K562 treated with DMSO at 1 percent for 24 hours (cell line): Measurements from ENCODE around the gene AFF4. TPM values are rescaled to one million over a fixed set of nuclear protein-coding genes. Genes with fewer than 3 reads are reported as not detected.

Experiments
- total RNA-seq: library from RNA; unstranded; fragments of 300-600 nt; gene quantifications from 2 replicates; pipeline ENCODE4 v1.2.3, GENCODE V29; 2022; ENCODE audit warnings: low read depth; ENCODE audit not compliant: insufficient read depth

The AFF4 gene, protein sequence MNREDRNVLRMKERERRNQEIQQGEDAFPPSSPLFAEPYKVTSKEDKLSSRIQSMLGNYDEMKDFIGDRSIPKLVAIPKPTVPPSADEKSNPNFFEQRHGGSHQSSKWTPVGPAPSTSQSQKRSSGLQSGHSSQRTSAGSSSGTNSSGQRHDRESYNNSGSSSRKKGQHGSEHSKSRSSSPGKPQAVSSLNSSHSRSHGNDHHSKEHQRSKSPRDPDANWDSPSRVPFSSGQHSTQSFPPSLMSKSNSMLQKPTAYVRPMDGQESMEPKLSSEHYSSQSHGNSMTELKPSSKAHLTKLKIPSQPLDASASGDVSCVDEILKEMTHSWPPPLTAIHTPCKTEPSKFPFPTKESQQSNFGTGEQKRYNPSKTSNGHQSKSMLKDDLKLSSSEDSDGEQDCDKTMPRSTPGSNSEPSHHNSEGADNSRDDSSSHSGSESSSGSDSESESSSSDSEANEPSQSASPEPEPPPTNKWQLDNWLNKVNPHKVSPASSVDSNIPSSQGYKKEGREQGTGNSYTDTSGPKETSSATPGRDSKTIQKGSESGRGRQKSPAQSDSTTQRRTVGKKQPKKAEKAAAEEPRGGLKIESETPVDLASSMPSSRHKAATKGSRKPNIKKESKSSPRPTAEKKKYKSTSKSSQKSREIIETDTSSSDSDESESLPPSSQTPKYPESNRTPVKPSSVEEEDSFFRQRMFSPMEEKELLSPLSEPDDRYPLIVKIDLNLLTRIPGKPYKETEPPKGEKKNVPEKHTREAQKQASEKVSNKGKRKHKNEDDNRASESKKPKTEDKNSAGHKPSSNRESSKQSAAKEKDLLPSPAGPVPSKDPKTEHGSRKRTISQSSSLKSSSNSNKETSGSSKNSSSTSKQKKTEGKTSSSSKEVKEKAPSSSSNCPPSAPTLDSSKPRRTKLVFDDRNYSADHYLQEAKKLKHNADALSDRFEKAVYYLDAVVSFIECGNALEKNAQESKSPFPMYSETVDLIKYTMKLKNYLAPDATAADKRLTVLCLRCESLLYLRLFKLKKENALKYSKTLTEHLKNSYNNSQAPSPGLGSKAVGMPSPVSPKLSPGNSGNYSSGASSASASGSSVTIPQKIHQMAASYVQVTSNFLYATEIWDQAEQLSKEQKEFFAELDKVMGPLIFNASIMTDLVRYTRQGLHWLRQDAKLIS
- 12.3 and 16.6 TPM in 2 replicates for total RNA-seq

DNA sequence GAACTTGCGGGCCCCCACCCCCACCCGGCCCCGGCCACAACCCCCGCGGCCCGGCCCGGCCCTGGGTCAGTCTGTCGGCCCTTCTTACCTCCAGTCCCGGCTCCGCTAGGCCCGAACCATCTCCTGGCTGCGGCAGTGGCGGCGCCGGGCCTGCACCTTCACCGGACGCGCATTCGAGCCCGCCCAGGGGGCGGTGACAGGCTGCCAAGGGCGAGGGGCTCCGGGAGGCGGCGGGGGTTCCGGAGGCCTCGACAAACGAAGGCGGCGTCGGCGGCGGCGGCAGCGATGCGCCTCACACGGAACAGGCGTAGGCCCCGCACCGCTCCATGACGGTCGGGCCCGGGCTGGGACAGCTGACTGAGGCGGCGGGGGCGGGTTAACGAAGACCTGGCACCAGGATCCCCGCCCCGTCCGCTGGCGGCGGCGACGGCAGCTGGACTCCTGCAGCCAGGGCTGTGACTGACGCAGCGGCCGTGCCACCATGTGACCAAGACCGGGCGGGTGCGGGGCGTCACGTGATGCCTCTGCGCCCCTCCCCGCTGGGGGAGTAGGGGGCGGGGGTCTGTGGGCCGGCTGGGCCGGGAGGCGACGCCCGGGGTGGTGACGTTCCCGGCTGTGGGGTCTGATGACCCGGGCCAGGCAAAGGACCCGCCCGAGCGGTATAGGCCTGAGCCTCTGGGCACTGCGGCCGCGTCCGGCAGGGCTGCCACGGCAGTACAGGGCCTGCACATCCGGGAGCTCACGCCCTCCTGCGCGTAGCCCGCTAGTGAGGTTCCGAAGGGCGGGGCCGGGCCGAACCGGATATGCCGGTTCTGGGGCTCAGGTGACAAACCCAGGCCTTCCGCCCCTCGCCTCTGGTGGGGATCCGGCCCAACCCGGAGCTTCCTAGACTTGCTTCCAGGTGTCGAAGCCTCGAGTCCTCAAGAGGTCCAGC lies at the start of gene AFF4:
Gene AFF4 (minus strand): TSS at position 464 of the 934 bp plus-strand sequence. CDS start 26,445 bp downstream, outside the sequence.

DNA sequence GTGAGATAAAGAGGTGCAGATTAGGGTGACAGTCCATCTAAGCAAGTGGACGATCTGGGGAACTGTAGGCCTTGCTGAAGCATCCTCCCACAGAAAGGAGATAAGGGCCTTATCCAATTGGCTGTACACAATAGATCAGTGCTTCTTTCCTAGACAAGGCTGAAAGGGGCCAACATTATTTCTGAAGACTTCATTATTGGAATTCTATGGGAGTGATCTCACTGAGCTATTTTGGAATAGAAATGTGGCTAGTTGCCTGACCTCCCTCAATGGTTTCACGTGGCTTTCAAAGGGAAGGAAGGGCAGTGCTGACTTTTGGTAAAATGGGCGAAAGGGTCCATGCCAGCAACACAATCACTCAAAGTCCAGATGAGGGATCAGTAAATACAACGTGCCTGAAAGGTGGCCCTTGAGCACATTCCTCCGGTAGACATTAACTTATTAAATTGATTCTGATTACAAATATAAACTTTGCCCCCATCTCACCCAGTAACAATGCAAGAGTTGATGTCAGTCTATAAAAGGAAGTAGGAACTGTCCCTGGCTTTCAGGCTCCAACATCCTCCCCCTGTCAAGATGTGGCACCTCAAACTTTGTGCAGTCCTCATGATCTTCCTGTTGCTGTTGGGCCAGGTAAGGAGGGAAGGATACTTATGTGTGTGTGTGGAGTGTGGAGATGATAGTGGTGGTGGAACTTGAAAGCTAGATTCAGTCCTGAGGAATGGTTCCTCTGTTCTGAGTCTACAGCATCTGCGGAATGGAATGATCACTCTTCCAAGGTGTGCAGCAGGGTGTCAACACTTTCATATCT lies 90.1 kb downstream of the AFF4 start, which contains the start of gene LEAP2:
Gene LEAP2 (plus strand): TSS at position 550 of the 811 bp plus-strand sequence. CDS start 27 bp downstream, at position 577.

DNA sequence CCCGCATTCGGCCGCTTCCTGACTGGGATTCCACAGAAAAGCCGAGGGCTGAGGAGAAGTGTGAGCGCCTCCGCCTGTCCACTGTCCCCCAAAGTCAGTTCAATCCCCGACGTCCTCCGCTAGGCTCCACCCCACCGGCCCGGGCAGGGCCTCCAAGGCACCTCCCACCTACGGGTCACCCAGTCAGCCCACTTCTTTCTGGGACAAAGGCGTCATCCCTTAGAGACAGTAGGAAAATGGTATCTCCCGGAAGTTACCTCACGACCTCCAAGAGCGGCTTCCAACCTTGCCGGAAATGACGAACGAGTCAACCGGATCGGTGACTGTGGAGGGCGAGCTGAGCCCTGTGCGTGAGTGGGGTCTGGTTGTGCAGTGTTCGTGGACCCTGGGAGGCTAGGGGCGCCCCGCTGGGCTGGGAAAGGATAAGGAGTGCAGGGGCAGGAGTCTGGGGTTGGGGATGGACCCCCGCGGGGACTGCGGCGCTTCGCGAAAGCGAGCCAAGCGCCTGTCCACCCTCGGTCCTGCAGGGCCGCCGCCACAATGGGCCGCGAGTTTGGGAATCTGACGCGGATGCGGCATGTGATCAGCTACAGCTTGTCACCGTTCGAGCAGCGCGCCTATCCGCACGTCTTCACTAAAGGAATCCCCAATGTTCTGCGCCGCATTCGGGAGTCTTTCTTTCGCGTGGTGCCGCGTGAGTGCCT lies 96.9 kb downstream of the AFF4 start, which contains the start of the genes GDF9 and UQCRQ:
Gene GDF9 (minus strand): TSS at position 128 of the 704 bp plus-strand sequence. CDS start 1,936 bp downstream, outside the sequence.
Gene UQCRQ (plus strand): TSS at position 301 of the 704 bp plus-strand sequence. CDS start 240 bp downstream, at position 541.

DNA sequence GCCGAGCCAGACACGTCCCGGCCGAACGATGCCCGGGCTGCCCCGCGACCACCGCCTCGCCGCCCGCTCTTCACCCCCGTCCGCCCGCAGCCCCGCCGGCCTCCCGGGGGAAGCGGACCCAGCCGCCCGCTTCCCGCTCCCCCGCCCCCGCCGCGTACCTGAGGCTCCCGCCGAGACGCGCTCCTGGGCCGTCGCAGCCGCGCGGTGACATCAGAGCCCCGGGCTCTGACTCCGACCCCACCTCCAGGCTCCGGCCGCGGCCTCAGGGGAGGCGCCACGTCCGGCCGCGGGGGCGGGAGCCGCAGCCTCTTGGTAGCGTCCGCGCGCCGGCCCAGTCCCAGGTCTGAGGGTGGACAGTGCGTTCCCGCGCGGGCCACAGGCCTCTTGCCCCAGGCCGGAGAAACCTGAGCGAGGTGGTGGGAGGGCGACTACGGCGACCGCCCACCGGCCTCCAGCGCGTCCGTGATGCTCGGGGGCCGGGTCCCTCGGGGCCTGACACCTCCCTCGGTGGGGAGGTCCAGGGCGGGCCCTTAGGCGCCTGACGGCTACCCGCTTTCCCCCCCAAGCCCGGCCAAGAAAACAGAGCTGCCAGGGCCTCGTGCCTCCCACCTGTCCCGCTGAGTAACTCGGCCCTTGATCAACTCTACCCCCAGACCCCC lies 132.9 kb downstream of the AFF4 start, which contains the start of gene SHROOM1:
Gene SHROOM1 (minus strand): TSS at position 212 of the 659 bp plus-strand sequence. CDS start 4,507 bp downstream, outside the sequence.

Other genes starting within 250 kb of the AFF4 start
- gene KIF3A, start 226.1 kb downstream of the AFF4 start, total RNA-seq: 4.4 and 4.8 TPM in 2 replicates
- gene CCNI2, start 216.2 kb downstream of the AFF4 start, total RNA-seq: 7.9 and 9.2 TPM in 2 replicates
- 71.4 and 77.1 TPM in 2 replicates for gene SEPTIN8, start 186.4 kb downstream of the AFF4 start, total RNA-seq
- gene SOWAHA, start 150.3 kb downstream of the AFF4 start, total RNA-seq: not detected in 2 replicates
- 37.1 and 45.0 TPM in 2 replicates for gene SHROOM1, start 133.0 kb downstream of the AFF4 start, total RNA-seq
- gene GDF9, start 97.2 kb downstream of the AFF4 start, total RNA-seq: 0.22 TPM in 1 of 2 replicates, not detected in the other
- gene UQCRQ, start 97.0 kb downstream of the AFF4 start, total RNA-seq: 226 and 254 TPM in 2 replicates
- gene LEAP2, start 90.0 kb downstream of the AFF4 start, total RNA-seq: 2.6 and 3.6 TPM in 2 replicates
- 29.1 and 35.0 TPM in 2 replicates for gene ZCCHC10, start 62.9 kb upstream of the AFF4 start, total RNA-seq
- gene HSPA4, start 88.4 kb upstream of the AFF4 start, total RNA-seq: 63.5 and 71.7 TPM in 2 replicates